Activated CD4-positive, CD25-positive, alpha-beta regulatory T cell treated with anti-CD3 and anti-CD28 coated beads, Interleukin-2, amount 50 U/mL, for 24 hours (primary cell): ENCODE data around the gene DSTN.
A peak's percentile ranks its signal among the peaks of the same experiment; 100 is the strongest.

Source experiments
- ATAC-seq, 2 donors: fragments of 150-1000 bp; cut with Tn5 transposase; one replicate each; pipeline ENCODE4 v1.10.0; 2021; ENCODE audit warnings: mild to moderate bottlenecking in 1 of 2, moderate library complexity in 1 of 2

DSTN gene

GRCh38 chr20:17569616-17570346, at the start of gene DSTN:
DSTN (plus strand) TSS chr20:17570075; CDS start chr20:17570209, 134 bp downstream.
- peak; percentile 94 for ATAC-seq

DNA sequence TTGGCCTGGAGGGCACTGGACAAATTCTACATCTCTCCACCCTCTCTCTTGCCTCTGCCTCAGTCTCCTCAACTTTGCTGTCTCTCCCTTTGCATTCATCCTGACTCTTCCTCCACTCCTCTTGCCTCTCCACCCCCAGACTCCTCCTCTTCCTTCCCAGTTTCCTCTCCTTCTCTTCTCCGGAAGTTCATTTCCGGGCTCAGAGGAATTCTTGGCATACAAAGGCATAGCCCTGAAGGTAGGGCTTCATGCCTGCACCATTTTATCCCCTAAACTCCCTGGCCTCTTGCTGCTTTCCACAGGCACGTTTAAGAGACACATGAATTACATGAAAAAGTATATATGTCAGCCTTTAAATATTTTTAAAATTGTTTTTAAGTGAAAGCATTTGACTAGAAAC, 49.3 kb upstream of the DSTN start:
- no peak for ATAC-seq

GRCh38 chr20:17522528-17522927, 47.3 kb upstream of the DSTN start:
- ATAC-seq: no peak

GRCh38 chr20:17523326-17523725, 46.5 kb upstream of the DSTN start:
- ATAC-seq: no peak

DNA sequence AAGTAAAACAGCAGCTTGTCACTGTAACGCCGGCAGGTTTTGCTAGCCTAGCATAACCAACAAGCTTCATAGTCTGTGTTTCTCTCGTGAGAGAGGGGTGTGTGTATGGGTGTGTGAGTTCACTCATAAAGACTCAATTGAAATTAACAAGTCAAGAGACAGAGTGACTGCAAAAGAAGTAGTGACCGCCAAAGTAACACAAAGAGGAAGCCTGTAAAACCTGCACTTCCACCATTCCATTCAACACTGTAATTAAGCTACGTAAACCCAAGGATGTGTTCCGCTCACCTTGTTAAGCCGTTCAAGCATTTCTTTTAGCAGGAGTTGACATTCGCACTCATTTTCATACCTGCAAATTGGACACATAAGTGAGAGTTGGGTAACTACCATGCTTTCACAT, 45.3 kb upstream of the DSTN start:
- no peak for ATAC-seq

DNA sequence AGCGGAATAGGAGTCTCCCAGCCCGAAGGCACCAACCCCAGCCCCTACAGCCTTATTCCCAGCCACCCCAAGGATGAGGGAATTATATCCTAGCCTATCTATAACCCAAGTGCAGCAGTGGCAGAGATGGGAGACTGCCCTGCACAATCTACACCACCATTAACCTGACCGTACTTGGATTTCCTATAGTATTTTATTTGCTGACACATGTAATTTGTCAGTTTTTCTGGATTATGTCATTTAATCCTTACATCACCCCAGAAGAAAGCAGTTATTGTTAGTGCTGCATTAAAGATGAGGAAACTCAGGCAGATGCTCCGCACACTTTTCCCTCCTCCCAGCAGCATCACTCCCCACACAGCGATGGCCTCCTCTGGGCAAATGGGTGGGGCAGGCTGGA, 44.7 kb upstream of the DSTN start:
- ATAC-seq: no peak

DNA sequence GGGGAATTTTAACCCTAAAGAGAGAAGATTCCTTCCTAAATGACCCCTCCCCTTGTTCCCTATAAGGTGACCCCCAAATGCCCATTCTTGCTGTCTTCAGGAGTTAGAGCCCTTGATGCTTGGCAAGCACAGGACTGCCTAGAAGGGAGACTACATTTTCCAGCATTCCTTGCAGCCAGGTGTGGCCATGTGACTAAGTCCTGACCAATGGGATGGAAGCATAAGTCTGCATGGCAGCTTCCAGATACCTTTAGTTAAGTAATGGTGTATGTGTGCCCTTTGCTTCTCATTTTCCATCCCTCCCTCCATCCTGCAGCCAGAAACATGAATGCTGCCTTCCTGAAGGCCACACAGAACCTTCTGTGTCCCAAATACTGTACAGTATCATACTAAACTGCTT, 44.2 kb upstream of the DSTN start:
- peak in 1 of 2 donors; percentile 64 for ATAC-seq

DNA sequence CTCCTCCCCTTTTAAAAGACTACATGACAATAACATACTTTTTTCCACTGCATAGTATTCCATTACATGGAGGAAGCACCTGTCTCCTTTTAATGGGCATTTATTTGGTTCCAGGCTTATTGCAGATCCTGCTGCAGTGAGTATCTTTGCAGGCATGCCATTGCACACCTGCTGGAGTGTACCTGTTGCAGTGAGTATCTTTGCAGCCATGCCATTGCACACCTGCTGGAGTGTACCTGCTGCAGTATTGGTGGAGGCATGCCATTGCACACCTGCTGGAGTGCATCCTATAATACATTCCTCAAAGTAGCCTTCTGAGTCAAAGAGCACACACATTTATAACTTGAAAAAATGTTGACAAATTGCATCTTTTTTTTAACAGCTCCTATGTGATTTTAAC, 40.3 kb upstream of the DSTN start:
- no peak for ATAC-seq

DNA sequence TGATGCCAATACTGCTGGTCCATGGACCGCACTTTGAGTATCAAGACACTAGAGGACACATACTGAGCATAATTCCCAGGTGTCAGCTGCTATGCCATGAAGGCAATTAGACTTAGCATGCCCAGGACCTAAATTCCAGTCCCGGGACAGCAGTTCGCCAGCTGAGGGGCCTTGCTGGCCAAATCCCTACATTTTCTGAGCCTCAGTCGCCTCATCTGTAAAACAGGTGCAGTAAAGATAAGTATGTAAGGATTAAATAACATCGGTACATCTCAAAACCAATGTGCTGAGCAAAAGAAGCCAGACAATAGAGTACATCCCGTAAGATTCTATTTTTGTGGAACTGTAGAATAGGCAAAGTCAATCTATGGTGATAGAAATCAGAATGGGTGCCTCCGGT, 39.7 kb upstream of the DSTN start:
- no peak for ATAC-seq

DNA sequence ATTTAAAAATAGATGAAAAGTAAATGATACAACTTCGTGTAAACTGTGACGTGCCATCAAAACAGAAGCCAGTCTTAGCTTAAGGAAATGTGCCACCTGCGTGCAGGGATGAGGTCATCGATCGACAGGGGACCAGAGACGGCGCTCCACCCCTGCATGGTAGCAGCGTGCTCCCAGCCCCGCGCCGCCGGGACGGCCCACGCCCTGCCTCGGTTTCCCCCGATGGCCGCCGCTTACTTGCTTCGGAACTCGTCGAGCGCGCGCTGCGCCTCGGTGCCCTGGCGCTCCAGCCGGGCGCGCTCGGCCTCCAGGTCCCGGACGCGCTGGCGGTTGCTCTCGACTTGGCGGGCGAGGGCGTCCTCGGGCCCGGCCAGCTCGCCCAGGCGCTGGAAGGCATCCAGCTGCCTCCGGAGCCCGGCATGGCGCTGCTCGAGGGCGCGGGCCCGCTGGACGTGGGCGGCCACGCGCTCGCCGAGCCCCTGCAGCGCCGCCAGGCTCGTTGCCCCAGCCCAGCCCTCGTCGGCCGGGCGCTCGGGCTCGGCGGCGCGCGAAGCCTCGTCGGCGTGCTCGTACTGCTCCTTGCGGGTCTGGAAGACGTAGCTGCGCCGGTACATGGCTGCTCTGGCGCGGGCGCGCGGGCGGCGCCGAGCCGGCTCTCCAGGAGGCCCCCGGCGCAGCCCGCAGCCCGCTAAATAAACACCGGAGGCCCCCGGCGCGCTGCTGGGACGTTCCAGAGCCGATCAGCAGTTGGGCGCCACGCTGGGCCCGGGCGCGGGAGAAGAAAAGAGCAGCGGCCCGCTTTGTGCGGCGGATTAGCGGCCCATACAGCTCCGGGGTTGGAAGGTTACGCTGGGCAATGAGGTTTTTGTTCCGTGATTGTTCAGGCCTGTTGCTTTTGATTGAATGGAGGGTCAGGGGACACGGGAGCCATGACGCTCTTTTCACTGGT, 38.9 kb upstream of the DSTN start, which contains the start of gene BFSP1:
TSS of gene BFSP1 (minus strand) at position 664 of the 949 bp plus-strand sequence. CDS start at position 614, 50 bp downstream.
- peak; percentile 73 to 74 for ATAC-seq

DNA sequence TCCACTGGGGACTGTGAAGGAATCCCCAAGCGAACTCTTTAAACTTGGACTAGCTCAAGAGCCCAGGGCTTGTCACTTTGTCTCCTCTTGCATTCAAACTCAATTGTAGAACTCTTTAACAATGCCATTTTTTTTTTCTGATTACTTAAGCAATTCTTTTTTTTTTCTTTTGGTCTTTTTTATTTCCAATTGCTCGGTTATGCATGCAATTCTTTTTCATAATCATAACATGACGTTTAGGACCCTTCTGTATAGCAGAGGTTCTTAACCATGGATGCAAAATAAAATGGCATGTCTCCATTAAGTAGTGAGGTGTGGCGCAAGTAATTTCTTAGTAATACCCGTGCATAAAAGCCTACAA, 38.2 kb upstream of the DSTN start:
- no peak for ATAC-seq

DNA sequence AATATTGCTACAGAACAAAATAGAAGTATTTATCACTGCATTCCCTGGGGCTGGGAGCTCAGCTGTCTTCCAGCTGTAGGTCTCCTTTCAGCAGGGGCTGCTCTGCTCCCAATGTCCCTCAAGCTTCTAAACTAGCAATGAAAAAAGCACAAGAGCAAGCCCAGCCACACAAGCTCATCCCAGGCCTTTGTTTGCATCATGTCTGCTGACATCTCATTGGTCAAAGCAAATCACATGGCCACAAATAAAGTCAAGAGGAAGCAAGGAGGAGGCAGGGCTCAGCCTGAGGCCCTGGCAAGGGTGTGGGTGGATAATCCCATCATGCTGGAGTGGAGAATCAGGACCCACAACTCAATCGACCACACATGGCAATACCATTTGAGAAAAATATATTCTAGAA, 36.5 kb upstream of the DSTN start:
- ATAC-seq: no peak

DNA sequence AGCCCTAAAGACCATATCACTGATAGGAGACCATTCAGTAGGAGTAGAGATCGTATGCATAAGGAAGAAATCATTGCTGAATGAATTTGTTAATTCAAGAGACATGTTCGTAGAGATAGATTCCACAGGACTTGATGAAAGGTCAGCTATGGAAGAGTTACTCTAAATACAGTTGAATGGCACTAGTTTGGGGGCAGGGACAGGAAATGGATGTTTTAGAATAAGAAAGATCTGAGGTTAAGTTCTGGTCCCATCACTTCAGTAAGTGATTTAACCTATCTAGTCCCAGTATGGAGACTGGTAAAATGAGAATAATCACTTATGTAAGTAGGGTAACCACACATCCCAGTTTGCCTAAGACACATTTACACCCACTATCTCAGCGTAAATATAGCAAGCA, 35.8 kb upstream of the DSTN start:
- ATAC-seq: no peak

- ATAC-seq: peak; percentile 90 to 92
These were observed 32.9 kb upstream of the DSTN start for GRCh38 chr20:17536944-17537444.

GRCh38 chr20:17537959-17538358, 31.9 kb upstream of the DSTN start:
- no peak for ATAC-seq

DNA sequence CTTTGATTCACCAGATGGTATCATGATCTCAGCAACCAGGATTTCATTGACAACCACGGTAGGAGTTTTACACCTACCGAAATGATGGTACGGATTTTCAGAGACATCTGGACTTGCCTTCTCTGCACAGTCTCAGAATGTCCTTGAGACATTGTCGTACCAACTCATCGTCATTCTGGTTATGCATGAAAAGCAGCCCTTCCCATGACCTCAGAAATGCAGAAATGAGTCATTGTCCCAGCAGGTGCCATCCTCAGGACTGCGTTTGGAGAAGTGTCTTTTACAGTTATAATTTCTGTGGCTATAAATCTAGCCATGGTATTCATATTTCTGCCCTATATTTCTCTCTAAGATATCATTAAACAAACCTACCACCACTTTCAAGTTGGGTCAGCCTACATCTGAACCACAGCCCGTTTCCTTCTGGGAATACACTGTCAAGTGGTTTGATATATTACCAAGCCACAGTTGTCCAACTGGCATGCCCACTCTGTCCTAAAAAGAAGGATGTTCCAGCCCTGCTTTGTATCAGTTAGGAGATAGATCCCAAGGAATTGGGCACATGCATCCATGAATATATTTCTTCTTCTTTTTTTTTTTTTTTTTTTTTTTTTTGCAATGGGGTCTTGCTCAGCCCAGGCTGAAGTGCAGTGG, 31.2 kb upstream of the DSTN start:
- peak; percentile 39 to 66 for ATAC-seq

- ATAC-seq: no peak
These were observed 28.3 kb upstream of the DSTN start for GRCh38 chr20:17541596-17541995.

- ATAC-seq: no peak
These were observed 27.9 kb upstream of the DSTN start for GRCh38 chr20:17541996-17542395.

DNA sequence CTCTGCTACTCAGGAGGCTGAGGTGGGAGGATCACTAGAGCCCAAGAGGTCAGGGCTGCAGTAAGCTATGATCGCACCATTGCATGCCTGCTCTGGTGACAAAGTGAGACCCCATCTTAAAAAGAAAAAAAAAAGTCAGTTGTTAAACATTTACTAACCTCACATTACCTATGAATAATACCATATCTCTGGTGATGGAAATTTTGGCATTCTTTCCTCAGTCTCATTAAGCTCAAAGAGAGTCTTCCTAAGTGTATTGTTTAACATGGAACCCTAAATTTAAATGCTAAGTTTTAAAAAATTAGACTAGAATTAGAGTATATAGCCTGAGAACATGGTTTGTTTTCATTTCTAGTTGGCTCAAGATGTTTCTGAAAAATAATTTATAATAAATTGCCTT, 27.4 kb upstream of the DSTN start:
- no peak for ATAC-seq

DNA sequence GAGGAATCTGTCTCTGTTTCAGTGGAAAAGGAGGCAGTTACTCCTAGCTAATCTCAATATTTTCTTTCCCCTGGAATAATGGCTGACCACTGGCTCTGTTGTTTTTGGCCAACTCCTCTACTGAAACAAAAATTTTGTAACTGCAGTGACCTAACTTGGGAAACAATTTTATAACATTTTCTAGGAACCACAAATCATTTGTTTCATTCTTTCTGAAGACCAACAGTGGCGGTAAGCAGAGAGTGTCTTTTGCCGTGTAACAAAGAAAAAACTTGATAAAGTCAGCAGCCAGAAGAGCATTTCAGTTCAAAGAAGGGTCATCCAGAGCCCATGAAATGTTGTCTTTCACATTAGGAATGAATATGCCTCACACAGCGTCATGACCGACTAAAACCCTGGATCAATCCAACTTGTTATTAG, 26.9 kb upstream of the DSTN start:
- no peak for ATAC-seq

DNA sequence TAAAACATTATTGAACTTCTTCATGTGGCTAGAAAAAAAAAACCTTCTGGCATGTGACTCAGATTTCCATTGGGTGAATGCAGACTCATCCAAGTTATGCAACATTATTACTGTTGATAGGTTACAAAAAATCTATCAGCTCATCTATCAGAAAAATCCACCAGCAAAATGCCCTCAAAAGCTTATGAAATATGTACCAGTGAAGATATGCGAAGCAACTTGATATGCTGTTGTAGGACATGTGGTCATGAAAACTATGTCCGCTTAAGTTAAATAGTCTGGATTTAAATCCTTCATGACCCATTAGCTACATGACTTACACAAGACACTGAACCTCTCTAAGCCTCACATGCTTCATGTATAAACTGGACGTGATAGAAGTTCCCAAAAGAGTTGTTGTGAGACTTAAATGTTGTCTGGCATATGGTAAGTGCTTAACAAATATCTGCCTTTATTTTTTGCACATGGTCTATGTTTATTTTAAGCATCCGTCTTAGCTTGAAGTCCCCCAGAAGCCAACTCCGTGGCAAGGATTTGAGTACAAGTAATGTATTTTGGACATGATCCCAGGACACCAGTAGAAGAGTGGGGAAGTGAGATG, 26.2 kb upstream of the DSTN start:
- ATAC-seq: no peak

DNA sequence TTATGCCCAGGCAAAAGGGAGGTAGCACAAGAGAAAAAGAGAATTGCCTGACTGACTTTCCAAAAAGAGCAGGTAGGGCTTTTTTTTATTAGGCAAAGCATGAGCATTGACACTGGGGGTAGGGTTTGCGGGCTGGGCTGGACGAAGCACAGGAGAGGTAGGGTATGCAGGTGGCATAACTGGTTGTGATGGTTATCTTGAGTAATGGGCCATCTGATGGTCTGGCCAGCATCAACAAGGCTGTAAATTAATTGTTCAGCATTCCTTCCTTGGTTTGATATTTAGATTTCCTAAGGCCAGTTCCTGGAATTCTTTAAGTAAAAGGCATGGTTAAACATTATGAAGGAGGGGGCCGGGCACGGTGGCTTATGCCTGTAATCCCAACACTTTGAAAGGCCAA, 24.7 kb upstream of the DSTN start:
- no peak for ATAC-seq

GRCh38 chr20:17549131-17549530, 20.7 kb upstream of the DSTN start:
- no peak for ATAC-seq
